Endothelial cell of umbilical vein (primary cell): ENCODE results near the gene CEBPA. TPM values are rescaled to one million over a fixed set of nuclear protein-coding genes. Genes with fewer than 3 reads are reported as not detected.

ENCODE experiments used
- BruUV-seq: library from RNA; stranded (reverse); fragments of 400-500 nt; replicated peaks from 2 replicates; lab custom pipeline; 2021; lab: Mats Ljungman, UMichigan
- CTCF ChIA-PET: fragments of 300-600, 350-600 bp; sonication (Branson Sonifier 250); formaldehyde crosslinking; loops from one replicate; lab custom pipeline; 2021; ENCODE audit warnings: antibody characterized with exemption, inconsistent platforms; lab: Charles Lee
- POLR2A ChIA-PET: fragments of 300-600, 350-600 bp; sonication (Branson Sonifier 250); formaldehyde crosslinking; loops from one replicate; lab custom pipeline; 2021; ENCODE audit warnings: antibody characterized with exemption, inconsistent platforms; lab: Charles Lee
- DNase-seq: peaks from one replicate; pipeline ENCODE4 v3.0.0-alpha.2; 2011; ENCODE audit warnings: low read depth, low spot score
- FAIRE-seq: peaks from 2 replicates; lab custom pipeline; 2011; peaks lifted over from hg19 to GRCh38; lab: Jason Lieb, UNC
- H2AFZ ChIP-seq: 2 replicates; pipeline ENCODE4 v1.6.0; 2012; ENCODE audit warnings: low read depth, low read length, control low read depth, inconsistent platforms
- H3K27ac ChIP-seq: 2 replicates; pipeline ENCODE4 v1.5.1; 2011; ENCODE audit warnings: low read depth, mild to moderate bottlenecking, control low read depth, low read length, moderate library complexity; ENCODE audit not compliant: insufficient read depth
- H3K27me3 ChIP-seq, 2 experiments: 2 replicates each; pipeline versions ENCODE4 v1.6.0 to v1.6.1; 2011; ENCODE audit warnings: low read length in 2 of 2, mixed read lengths in 1 of 2; ENCODE audit not compliant: control insufficient read depth in 2 of 2, insufficient read depth in 2 of 2
- H3K36me3 ChIP-seq, 2 experiments: 2 replicates in 1 of 2; 3 replicates in 1 of 2; pipeline ENCODE4 v1.5.1; 2011; ENCODE audit warnings: low read length in 2 of 2, mild to moderate bottlenecking in 1 of 2, moderate library complexity in 1 of 2; ENCODE audit not compliant: control insufficient read depth in 2 of 2, insufficient read depth in 2 of 2; ENCODE audit errors: extremely low read depth in 1 of 2
- H3K4me1 ChIP-seq: 3 replicates; pipeline ENCODE4 v1.5.1; 2011; ENCODE audit warnings: mild to moderate bottlenecking, low read length; ENCODE audit not compliant: control insufficient read depth, insufficient read depth; ENCODE audit errors: extremely low read depth
- H3K4me2 ChIP-seq: 2 replicates; pipeline ENCODE4 v1.6.1; 2011; ENCODE audit warnings: low read length, control low read depth, mixed read lengths; ENCODE audit not compliant: insufficient read depth
- H3K4me3 ChIP-seq, 3 experiments: fragments of 200-600 bp in 1 of 3; sonication (generic), shearing (Covaris generic) in 1 of 3; replicated peaks in 1 of 3; 2 replicates each; pipeline ENCODE4 v1.5.1; 2011 to 2016; ENCODE audit warnings: control low read depth in 3 of 3, low read length in 3 of 3, mild to moderate bottlenecking in 2 of 3, inconsistent platforms in 1 of 3, low read depth in 1 of 3, moderate library complexity in 1 of 3; ENCODE audit not compliant: insufficient read depth in 1 of 3
- H3K79me2 ChIP-seq: 2 replicates; pipeline ENCODE4 v1.6.0; 2012; ENCODE audit warnings: low read length, inconsistent platforms; ENCODE audit not compliant: control insufficient read depth, insufficient read depth
- H3K9ac ChIP-seq: replicated peaks from 2 replicates; pipeline ENCODE3; 2011; ENCODE audit warnings: low read length, control low read depth; ENCODE audit not compliant: insufficient read depth; ENCODE audit errors: extremely low read depth
- H3K9me1 ChIP-seq: replicated peaks from 3 replicates; pipeline ENCODE4 v1.6.0; 2011; ENCODE audit warnings: mild to moderate bottlenecking, low read length; ENCODE audit not compliant: control insufficient read depth, insufficient read depth; ENCODE audit errors: extremely low read depth
- H3K9me3 ChIP-seq: replicated peaks from 2 replicates; pipeline ENCODE4 v1.5.1; 2012; ENCODE audit warnings: low read length, inconsistent platforms; ENCODE audit not compliant: control insufficient read depth, insufficient read depth
- H4K20me1 ChIP-seq: replicated peaks from 2 replicates; pipeline ENCODE3; 2011; ENCODE audit warnings: mild to moderate bottlenecking, low read length; ENCODE audit not compliant: control insufficient read depth, insufficient read depth; ENCODE audit errors: extremely low read depth
- EZH2 ChIP-seq: IDR thresholded peaks from 2 replicates; pipeline ENCODE4 v1.6.1; 2012; ENCODE audit warnings: borderline replicate concordance, low read depth, mild to moderate bottlenecking, moderate library complexity, low read length, inconsistent platforms; ENCODE audit not compliant: severe bottlenecking
- FOS ChIP-seq: IDR thresholded peaks from 2 replicates; pipeline ENCODE4 v1.6.1; 2011; ENCODE audit warnings: mild to moderate bottlenecking, low read length, moderate library complexity, borderline replicate concordance; ENCODE audit not compliant: insufficient read depth
- GATA2 ChIP-seq: IDR thresholded peaks from 2 replicates; pipeline ENCODE4 v1.7.0; 2011; ENCODE audit warnings: low read depth, mild to moderate bottlenecking, moderate library complexity, mixed read lengths, low read length; ENCODE audit not compliant: insufficient read length, insufficient read depth
- JUN ChIP-seq: IDR thresholded peaks from 2 replicates; pipeline ENCODE4 v1.6.1; 2011; ENCODE audit warnings: borderline replicate concordance, low read depth; ENCODE audit not compliant: insufficient read length, insufficient read depth
- POLR2A ChIP-seq: IDR thresholded peaks from 2 replicates; pipeline ENCODE4 v1.6.1; 2012; ENCODE audit warnings: low read depth, mild to moderate bottlenecking, control low read depth, low read length
- POLR2AphosphoS5 ChIP-seq: IDR thresholded peaks from 2 replicates; pipeline ENCODE4 v1.6.1; 2012; ENCODE audit warnings: low read depth, mild to moderate bottlenecking, control low read depth, low read length, moderate library complexity; ENCODE audit not compliant: insufficient read depth
- dilution Hi-C: fragments of 300-500 bp; cut with MboI; formaldehyde crosslinking; loops from one replicate; pipeline ENCODE4 v1.15.0; 2019; ENCODE audit warnings: low sequenced_read_pairs; ENCODE audit not compliant: extremely low pct_ligation_motif_present
- intact Hi-C: fragments of 100-400 bp; cut with micrococcal nuclease; formaldehyde crosslinking; loops from one replicate; pipeline ENCODE4 v1.10.0; 2022
- polyA plus RNA-seq, 4 experiments: library from polyadenylated mRNA; depleted of rRNA in 3 of 4; stranded (reverse) in 3 of 4; unstranded in 1 of 4; fragments of >200 nt; gene quantifications; 2 replicates each; pipeline versions ENCODE4 v1.2.1 to v1.2.3, GENCODE V29; 2011 to 2012; ENCODE audit warnings: missing spikeins in 1 of 4
- total RNA-seq: library from RNA; stranded (reverse); gene quantifications from 2 replicates; pipeline ENCODE4 v1.2.3, GENCODE V29; 2021
- TF ChIP-seq, protein P1 (sequence below), 2 donors: IDR thresholded peaks; 1 replicate in 1 of 2; 2 replicates in 1 of 2; pipeline ENCODE4 v1.5.1; 2011; ENCODE audit warnings: low read length in 2 of 2, mild to moderate bottlenecking in 2 of 2, moderate library complexity in 2 of 2, control low read depth in 1 of 2, inconsistent platforms in 1 of 2, low read depth in 1 of 2; ENCODE audit not compliant: insufficient read depth in 1 of 2; ENCODE audit errors: extremely low read depth in 1 of 2
- TF ChIP-seq, protein P2 (sequence below): IDR thresholded peaks from 2 replicates; pipeline ENCODE4 v1.6.1; 2011; ENCODE audit not compliant: insufficient read depth, insufficient read length

The CEBPA gene
- total and polyA plus RNA-seq, 2 donors (not counting 3 experiments of a cell fraction or from before 2014, with no cell fraction given): 0.06 TPM; not detected in 1

GRCh38 chr19:33284756-33285155 is 17.6 kb downstream of the CEBPA start:
- no peaks in the 10 kb centered on the region for H3K4me1 ChIP-seq
- peaks cover 0 to 6% of the 10 kb centered on the region in 2 experiments for H3K27me3 ChIP-seq
- H3K4me3 ChIP-seq: no peak overlapping the region
- H4K20me1 ChIP-seq: no peaks in the 10 kb centered on the region
- no peaks in the 10 kb centered on the region for H3K9me3 ChIP-seq
- no peak overlapping the region for H3K4me2 ChIP-seq
- H2AFZ ChIP-seq: no peak overlapping the region
- H3K36me3 ChIP-seq: no peaks in the 10 kb centered on the region
- no peak overlapping the region for H3K9ac ChIP-seq
- TF ChIP-seq JUN (no peak), EZH2 (no peak), GATA2 (no peak), POLR2AphosphoS5 (no peak), POLR2A (no peak), FOS (no peak)
- TF ChIP-seq, protein P1, sequence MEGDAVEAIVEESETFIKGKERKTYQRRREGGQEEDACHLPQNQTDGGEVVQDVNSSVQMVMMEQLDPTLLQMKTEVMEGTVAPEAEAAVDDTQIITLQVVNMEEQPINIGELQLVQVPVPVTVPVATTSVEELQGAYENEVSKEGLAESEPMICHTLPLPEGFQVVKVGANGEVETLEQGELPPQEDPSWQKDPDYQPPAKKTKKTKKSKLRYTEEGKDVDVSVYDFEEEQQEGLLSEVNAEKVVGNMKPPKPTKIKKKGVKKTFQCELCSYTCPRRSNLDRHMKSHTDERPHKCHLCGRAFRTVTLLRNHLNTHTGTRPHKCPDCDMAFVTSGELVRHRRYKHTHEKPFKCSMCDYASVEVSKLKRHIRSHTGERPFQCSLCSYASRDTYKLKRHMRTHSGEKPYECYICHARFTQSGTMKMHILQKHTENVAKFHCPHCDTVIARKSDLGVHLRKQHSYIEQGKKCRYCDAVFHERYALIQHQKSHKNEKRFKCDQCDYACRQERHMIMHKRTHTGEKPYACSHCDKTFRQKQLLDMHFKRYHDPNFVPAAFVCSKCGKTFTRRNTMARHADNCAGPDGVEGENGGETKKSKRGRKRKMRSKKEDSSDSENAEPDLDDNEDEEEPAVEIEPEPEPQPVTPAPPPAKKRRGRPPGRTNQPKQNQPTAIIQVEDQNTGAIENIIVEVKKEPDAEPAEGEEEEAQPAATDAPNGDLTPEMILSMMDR (IDR thresholded peaks at IDR 0.05; ENCODE audit: extremely low read depth in 1 of 2, insufficient read depth in 1 of 2, low read depth in 1 of 2, low read length in 2 of 2): no peak
- TF ChIP-seq, protein P2, sequence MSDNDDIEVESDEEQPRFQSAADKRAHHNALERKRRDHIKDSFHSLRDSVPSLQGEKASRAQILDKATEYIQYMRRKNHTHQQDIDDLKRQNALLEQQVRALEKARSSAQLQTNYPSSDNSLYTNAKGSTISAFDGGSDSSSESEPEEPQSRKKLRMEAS: no peak
- CTCF ChIA-PET: interaction anchor here (1.5 kb wide), 1 partner anchor 11 kb away, joined by 8 read pairs; no protein-coding TSS in a partner anchor
- POLR2A ChIA-PET: no interaction called here
- FAIRE-seq (no peak), DNase-seq (no peak)
- intact Hi-C loops (no loop called here), dilution Hi-C loops (no loop called here)
- H3K79me2 ChIP-seq: no peaks in the 10 kb centered on the region
- H3K9me1 ChIP-seq: no peaks in the 10 kb centered on the region
- H3K27ac ChIP-seq: no peak overlapping the region
- no TSS peak for BruUV-seq
